GM21447 (cell line): Measurements from ENCODE around the gene NBPF20.
"Not testable (repeated sequence)": the region's sequence is repeated elsewhere in the genome, so short reads cannot be mapped to it uniquely, and the experiment has no call there.

ENCODE experiments used
- ATAC-seq: cut with Tn5 transposase; IDR thresholded peaks from one replicate; pipeline ENCODE4 v1.9.1; 2021; ENCODE audit not compliant: unreplicated experiment

NBPF20 gene

GRCh38 chr1:145425436-145426029 lies at the start of gene NBPF20:
TSS of gene NBPF20 (minus strand) at chr1:145425603. CDS start at chr1:145405272, 20,331 bp downstream.
- ATAC-seq, result peak; percentile 87

DNA sequence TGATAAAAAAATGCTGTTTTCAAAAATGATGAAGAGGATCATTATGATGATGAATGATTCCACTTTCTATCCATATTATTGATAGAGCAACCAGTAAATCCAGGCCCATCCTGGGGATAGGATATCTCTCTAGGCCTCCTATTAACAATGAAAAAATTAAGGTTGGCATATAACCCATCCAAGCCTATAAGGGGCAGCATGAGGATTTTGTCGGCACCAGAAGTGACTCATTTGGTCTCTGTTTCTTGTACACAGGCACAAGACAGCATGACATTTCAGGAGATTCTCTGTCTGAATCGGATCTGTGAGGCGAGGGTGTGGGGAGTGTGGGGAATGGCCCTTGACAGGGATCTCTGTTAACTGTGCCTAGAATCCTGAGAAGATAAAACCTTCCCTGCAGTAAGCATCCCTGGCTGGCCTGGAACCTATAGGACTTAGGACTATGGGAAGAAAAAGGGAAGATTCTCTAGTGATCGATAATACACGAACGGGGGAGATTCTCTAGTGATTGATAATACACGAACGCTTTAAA lies 49.5 kb upstream of the NBPF20 start:
- not testable (repeated sequence) for ATAC-seq

DNA sequence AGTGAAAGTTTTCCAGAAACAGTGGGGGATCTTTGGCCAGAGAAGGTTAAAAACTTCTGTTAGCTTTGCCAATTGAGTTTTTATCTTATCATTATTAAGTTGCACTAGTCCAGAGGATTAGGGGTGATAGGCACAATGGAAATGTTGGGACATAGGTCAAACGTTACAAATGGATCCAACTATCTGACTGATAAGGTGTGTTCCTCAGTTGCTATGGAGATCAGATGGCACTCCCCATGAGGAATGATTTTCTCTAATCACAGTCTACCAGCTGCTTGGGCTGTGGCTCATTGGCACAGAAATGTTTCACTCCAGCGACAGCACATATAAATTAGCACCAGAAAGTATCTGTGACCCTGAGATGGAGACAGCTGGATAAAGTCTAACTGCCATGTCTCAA lies 47.3 kb upstream of the NBPF20 start:
- not testable (repeated sequence) for ATAC-seq

DNA sequence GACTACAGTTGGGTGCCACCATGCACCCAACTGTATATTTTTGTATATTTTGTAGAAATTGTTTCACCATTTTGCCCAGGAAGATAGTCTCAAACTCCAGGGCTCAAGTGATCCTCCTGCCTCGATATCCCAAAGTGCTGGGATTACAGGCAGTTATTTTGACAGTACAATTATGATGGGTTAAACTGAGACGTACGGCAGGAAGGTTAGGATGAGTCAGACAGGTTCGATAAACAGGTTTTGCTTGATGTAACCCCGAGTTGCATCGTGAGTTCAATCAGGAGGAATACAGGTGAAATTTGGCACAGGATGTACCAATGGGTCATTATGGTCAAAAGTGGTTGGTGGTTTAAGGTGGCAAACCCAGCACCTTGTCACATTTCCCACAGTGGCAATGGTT lies 46.0 kb upstream of the NBPF20 start:
- ATAC-seq, result not testable (repeated sequence)

- peak; percentile 87 for ATAC-seq
Observed at GRCh38 chr1:145465405-145466144, 40.2 kb upstream of the NBPF20 start.

- ATAC-seq, result not testable (repeated sequence)
Observed at GRCh38 chr1:145464708-145465336, 39.4 kb upstream of the NBPF20 start.

- not testable (repeated sequence) for ATAC-seq
Observed at GRCh38 chr1:145464017-145464416, 38.6 kb upstream of the NBPF20 start.

DNA sequence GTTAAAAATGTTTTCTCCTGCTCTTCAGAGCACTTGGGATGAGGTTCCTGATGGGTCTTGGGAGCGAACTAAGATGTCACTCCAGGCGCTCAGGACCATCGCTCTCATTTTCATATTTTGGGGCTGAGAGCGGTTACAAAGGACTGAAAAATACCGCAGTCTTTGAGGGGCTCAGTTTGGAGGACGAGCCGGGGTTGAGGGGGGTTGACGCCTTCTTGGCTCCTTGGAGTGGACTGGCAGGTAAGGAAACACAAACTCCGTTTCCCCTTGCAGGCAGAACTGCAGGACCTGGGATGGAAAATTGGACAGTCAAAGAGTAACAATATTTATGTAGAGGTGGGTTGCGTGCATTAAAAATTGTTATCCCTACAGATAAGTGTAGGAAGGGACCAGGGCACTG lies 35.3 kb upstream of the NBPF20 start:
- ATAC-seq, result not testable (repeated sequence)

DNA sequence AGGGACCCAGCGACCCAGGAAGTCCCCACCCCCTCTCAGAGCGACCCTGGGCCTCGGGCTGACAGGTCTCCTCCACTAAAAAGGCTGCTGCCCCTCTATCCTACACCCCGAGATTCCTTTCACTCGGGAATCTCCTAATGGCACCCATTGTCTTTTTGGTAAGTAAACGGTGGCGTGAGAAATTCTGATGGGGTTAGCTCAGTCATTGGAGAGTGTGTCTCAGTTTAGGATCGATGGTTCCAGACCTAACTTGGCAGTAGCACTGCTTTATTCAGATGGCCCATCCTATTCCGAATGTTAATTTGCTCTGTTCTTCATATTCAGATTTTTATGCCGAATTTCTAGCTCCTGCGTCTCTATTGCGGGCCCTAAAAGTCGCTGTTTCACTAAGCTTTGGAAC lies 34.6 kb upstream of the NBPF20 start:
- ATAC-seq, result not testable (repeated sequence)

DNA sequence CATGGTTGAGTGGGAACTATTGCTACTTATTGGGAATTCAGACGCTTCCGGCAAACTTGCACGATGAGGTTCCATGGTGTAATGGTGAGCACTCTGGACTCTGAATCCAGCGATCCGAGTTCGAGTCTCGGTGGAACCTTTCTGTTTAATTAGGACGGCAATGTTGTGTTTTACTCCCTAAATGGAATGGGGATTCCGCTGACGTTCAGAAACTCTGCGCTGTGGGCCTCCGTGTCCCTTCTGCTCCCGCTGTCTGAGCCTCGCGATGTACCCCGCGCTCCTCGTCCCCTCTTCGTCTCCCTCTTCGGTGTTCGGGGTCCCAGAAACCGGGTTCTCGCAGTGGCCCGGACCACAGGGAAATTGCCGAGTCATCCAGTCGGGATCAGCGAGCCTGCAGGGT lies 34.2 kb upstream of the NBPF20 start:
- ATAC-seq, result not testable (repeated sequence)

- not testable (repeated sequence) for ATAC-seq
Observed at GRCh38 chr1:145459063-145459462, 33.7 kb upstream of the NBPF20 start.

DNA sequence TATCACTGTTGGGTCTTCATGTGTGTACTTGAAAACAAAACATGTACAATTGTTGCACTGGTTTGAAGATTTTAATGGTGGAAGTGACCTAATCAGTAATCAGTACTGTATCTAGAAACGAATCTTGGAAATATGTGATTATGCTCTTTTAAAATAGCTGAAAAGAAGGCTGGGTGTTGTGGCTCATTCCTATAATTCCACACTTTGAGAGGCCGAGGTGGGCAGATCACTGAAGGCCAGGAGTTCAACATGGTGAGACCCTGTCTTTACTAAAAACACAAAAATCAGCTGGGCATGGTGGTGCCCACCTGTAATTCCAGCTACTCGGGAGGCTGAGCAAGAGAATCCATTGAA lies 29.4 kb upstream of the NBPF20 start:
- ATAC-seq, result not testable (repeated sequence)

- not testable (repeated sequence) for ATAC-seq
Observed at GRCh38 chr1:145453873-145454823, 28.7 kb upstream of the NBPF20 start.

- not testable (repeated sequence) for ATAC-seq
Observed at GRCh38 chr1:145452506-145452905, 27.1 kb upstream of the NBPF20 start.

DNA sequence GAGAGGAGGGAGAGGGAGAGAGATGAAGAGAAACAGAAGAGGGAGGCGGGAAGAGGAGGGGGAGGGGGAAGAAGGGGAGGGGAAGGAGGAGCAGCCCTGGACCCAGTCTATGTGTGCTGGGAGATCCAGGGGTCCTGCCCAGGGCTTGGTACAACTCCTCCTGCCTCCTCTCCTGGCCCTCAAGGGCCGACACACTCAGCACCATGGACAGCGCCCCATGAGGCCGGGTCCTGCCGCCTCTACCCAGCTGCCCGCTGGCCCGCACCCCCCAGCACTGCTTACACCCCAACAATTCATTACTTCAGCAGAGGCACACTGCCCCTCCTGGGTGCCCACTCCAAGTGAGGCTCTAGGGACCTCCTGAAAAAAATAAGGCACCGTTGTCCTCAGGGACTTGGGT lies 26.5 kb upstream of the NBPF20 start:
- not testable (repeated sequence) for ATAC-seq

DNA sequence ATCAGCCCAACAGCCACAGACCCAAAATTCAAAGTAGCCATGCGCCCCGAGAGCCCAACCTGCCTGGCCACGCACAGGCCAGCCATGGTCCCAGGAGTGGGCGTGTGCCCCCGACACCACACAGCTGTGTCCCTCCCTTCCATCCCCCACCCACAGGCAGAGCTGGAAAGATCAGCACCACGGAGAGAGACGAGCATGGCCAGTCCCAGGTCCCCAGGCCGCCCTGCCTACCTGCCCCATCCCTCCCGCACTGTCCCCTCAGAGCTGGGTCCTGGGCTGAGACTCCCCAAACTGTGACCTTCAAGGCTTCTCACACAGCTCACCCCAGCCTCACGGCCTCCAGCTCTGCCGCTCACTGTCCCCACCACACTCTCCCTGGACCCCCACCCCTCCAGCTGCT lies 19.8 kb upstream of the NBPF20 start:
- not testable (repeated sequence) for ATAC-seq

- ATAC-seq, result not testable (repeated sequence)
Observed at GRCh38 chr1:145442340-145442739, 16.9 kb upstream of the NBPF20 start.

GRCh38 chr1:145431363-145432256 lies 6.2 kb upstream of the NBPF20 start:
- ATAC-seq, result not testable (repeated sequence)

DNA sequence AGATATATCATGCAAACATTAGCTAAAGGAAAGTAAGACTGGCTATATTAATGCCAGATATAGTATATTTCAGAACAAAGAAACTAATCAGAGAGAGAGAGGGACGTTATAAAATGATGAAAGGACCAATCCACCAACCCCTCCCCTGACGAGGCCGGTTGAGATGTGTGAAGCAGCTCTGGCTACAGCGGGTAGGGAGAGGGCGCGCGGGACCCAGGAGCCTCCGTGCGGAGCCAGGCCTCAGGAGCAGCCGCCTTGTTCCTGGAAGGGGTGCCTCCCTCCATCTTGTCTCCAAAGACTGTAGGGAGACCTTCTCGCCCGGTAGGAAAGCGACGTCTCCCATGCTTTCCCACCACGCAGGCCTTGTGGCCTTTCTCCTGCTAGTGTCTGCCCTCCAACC lies 5.4 kb upstream of the NBPF20 start:
- not testable (repeated sequence) for ATAC-seq

DNA sequence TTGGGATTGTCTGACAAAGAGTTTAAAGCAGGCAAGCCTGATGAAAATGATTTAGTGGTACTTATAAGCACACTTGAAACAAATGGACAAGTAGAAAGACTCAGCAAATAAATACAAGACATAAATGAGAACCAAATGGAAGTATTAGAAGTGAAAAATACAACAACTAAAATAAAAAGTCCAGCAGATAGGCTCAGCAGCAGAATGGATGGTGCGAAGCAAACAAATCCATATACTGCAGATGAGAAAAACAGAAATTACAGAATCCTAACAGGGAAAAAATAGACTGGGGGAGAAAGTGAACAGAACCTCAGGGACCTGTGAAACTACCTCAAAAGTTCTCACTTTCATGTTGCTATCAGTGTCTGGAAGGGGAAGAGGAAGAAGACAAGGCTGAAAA lies 3.9 kb upstream of the NBPF20 start:
- ATAC-seq, result not testable (repeated sequence)
